GM12864 (cell line): ENCODE measurements around the gene SSTR3.

ENCODE experiments used
- DNase-seq: peaks from one replicate; pipeline ENCODE4 v3.0.0-alpha.2; 2011; ENCODE audit warnings: low read depth
- H3K4me3 ChIP-seq: 2 replicates; pipeline ENCODE4 v1.5.1; 2011; ENCODE audit warnings: mild to moderate bottlenecking, low read depth, low read length, control low read depth
- TF ChIP-seq, protein P1 (sequence below): IDR thresholded peaks from 2 replicates; pipeline ENCODE4 v1.5.1; 2011; ENCODE audit warnings: low read depth, mild to moderate bottlenecking, moderate library complexity, low read length, control low read depth, inconsistent platforms; ENCODE audit errors: missing control alignments

Gene SSTR3

GRCh38 chr22:37190262-37190780 lies 22.0 kb downstream of the SSTR3 start:
- TF ChIP-seq, protein P1, sequence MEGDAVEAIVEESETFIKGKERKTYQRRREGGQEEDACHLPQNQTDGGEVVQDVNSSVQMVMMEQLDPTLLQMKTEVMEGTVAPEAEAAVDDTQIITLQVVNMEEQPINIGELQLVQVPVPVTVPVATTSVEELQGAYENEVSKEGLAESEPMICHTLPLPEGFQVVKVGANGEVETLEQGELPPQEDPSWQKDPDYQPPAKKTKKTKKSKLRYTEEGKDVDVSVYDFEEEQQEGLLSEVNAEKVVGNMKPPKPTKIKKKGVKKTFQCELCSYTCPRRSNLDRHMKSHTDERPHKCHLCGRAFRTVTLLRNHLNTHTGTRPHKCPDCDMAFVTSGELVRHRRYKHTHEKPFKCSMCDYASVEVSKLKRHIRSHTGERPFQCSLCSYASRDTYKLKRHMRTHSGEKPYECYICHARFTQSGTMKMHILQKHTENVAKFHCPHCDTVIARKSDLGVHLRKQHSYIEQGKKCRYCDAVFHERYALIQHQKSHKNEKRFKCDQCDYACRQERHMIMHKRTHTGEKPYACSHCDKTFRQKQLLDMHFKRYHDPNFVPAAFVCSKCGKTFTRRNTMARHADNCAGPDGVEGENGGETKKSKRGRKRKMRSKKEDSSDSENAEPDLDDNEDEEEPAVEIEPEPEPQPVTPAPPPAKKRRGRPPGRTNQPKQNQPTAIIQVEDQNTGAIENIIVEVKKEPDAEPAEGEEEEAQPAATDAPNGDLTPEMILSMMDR, result no peak
- DNase-seq, result no peak
- H3K4me3 ChIP-seq, result no peak overlapping the region

DNA sequence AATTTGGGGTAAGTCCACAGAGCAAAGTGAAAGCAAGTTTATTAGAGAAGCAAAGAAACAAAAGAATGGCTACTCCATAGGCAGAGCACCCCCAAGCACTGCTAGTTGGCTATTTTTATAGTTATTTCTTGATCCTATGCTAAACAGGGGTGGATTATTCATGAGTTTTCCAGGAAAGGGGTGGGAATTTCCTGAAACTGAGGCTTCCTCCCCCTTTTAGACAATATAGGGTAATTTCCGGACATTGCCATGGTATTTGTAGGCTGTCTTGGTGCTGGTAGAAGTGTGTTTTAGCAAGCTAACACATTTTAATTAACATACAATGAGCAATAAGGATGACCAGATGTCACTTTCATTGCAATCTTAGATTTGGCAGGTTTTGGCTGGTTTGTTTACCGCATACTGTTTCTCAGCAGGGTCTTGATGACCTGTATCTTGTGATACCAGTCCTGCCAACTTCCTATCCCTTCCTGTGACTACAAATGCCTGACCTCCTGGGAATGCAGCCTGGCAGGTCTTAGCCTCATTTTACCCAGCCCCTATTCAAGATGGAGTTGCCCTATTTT lies 23.3 kb downstream of the SSTR3 start:
- no peak for DNase-seq
- TF ChIP-seq, protein P1, result no peak
- H3K4me3 ChIP-seq, result no peak overlapping the region

DNA sequence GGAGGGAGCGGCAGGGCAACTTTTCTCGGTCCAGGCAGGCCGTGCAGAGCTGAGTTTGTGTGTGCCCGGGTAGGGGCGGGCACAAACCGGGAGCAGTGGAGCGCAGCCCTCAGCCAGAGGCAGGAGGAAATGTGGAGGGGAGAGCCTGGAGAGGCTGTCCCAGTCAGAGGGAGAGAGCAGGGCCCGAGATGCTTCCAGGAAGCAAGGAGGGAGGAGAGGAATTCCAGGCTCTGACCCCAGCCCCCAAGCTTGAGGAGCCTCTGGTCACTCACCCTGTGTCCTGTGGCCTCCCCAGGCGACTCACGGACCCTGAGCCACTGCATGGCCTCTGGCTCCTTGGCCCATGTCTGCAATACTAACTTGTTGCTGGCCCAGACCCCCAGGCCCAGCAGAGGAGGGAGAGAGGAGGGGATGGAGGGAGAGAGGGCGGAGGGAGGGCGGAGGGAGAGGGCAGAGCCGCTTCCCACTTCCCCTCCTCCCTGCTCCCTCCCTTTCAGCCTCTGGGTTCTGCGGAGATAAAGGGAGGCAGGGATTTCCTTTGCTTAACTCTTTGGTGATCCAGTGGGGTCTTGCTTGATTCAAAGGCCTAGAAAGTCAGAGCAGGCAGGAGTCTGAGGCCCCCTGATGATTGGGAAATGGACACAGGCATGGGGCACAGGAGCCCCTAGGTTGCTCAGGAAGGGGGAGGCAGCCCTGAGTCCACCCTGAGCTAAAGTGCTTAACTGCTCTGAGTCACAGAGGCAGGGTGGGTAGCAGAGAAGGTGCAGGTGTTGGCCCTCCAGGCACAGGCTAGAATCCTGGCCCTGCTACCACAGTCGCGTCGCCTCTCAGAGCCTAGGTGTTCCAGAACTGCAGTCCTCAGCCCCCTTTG lies 24.2 kb downstream of the SSTR3 start, which contains the start of gene C1QTNF6:
Gene C1QTNF6, minus strand, starts transcription at position 357 of the 871 bp plus-strand sequence. Its CDS starts 34 bp downstream, at position 323.
- DNase-seq, result no peak
- H3K4me3 ChIP-seq, result no peak within 1 kb of the TSS
- TF ChIP-seq, protein P1, result no peak

- TF ChIP-seq, protein P1, result no peak
- DNase-seq, result no peak
- H3K4me3 ChIP-seq, result no peak overlapping the region
These were observed 24.8 kb downstream of the SSTR3 start for GRCh38 chr22:37187552-37187890.

- no peak for DNase-seq
- H3K4me3 ChIP-seq, result no peak overlapping the region
- TF ChIP-seq, protein P1, result no peak
These were observed 25.2 kb downstream of the SSTR3 start for GRCh38 chr22:37186997-37187522.

GRCh38 chr22:37186228-37186996 lies 25.9 kb downstream of the SSTR3 start:
- DNase-seq, result peak; percentile 88
- TF ChIP-seq, protein P1, result no peak
- H3K4me3 ChIP-seq, result no peak overlapping the region
